Central memory CD4-positive, alpha-beta T cell (primary cell): ENCODE results near the gene RSRC2.
A peak's percentile ranks its signal among the peaks of the same experiment; 100 is the strongest.
"Not testable (repeated sequence)": the region's sequence is repeated elsewhere in the genome, so short reads cannot be mapped to it uniquely, and the experiment has no call there.

Experiments used
- DNase-seq: peaks from one replicate; pipeline ENCODE4 v3.0.0; 2022

The RSRC2 gene

DNA sequence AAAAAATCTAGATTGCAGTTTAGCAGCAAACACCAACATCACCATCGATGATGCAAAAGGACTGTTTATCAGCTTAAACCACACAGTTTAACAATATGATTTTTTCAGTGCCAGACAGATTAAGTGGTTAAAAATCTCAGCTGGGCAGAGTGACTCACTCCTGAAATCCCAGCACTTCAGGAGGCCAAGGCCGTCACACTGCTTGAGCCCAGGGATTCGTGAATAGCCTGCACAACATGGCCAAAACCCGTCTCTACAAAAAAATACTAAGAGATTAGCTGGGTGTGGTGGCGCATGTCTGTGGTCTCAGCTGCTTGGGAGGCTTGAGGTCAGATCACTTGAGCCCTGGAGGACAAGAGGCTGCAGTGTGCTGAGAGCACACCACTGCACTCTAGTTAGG, 8.9 kb downstream of the RSRC2 start:
- no peak for DNase-seq

- DNase-seq, result no peak
Measured at GRCh38 chr12:122516544-122517361, 10.0 kb downstream of the RSRC2 start.

DNA sequence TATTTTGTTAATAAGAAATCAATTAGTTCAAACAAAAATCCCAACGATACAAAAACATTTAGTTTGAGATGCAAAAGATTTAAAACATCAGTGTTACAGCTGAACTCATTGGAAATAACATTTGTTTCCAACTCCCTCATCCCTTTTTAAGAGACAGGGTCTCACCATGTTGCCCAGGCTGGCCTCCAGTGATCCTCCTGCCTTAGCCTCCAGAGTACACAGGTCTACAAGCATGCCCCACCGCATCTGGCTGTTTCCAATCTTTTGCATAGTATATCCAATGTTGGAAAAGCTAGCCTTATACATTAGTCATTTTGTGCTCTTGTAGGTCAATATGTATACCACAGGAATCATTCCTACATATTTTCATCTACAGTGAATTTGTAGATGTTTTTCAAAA, 11.5 kb downstream of the RSRC2 start:
- DNase-seq, result no peak

GRCh38 chr12:122513660-122514059, 13.1 kb downstream of the RSRC2 start:
- DNase-seq, result no peak

GRCh38 chr12:122513028-122513427, 13.7 kb downstream of the RSRC2 start:
- DNase-seq, result not testable (repeated sequence)

GRCh38 chr12:122508163-122508562, 18.6 kb downstream of the RSRC2 start:
- DNase-seq, result no peak

- DNase-seq, result no peak
Measured at GRCh38 chr12:122506393-122506938, 20.3 kb downstream of the RSRC2 start.

DNA sequence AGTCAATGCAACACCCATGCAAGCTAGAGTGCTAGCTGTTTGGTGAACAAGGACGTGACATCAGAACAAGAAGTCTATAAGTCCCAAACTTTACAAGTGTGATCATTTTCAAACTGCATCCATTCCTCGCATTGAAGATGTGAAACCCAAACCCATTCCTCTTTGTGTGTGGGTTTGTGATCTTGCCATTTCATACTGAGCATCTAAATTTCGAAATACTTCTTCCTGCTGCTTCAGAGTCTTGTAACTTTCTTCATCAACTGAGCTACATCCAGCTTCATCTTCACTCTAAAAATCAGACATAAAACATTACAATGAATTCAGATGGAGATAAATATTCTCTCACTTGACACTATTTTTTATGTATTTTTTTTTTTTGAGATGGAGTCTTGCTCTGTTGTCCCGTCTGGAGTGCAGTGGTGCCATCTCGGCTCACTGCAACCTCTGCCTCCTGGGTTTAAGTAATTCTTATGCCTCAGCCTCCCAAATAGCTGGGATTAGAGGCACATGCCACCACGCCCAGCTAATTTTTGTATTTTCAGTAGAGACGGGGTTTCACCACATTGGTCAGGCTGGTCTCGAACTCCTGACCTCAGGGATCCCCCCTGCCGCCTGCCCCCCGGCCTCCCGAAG, 21.2 kb downstream of the RSRC2 start:
- no peak for DNase-seq

DNA sequence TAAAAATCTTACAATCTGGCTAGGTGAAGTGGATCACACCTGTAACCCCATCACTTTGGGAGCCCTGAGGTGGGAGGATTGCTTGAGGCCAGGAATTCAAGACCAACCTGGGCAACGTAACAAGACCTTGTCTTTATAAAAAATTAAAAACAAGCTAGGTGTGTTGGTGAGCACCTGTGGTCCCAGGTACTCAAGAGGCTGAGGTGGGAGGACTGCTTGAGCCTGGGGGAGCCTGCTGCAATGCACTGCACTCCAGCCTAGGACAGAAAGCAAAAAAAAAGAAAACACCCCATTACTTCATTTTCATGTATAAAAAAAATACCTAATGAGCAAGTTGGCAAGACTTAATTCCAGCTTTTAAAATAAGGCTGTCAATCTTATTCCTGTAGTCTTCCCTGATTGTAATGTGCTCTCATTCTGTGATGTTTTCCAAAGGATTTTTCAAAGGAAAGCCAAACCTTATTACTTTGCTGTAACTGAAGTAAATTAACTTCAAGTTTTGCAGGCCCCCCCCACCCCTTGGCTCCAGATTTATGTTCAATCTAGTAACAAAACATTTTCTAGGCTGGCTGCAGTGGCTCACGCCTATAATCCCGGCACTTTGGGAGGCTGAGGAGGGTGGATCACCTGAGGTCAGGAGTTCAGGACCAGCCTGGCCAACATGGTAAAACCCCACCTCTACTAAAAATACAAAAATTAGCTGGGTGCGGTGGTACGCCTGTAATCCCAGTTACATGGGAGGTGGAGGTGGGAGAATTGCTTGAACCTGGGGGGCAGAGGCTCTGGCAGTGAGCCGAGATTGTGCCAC, 22.7 kb downstream of the RSRC2 start:
- DNase-seq, result no peak

DNA sequence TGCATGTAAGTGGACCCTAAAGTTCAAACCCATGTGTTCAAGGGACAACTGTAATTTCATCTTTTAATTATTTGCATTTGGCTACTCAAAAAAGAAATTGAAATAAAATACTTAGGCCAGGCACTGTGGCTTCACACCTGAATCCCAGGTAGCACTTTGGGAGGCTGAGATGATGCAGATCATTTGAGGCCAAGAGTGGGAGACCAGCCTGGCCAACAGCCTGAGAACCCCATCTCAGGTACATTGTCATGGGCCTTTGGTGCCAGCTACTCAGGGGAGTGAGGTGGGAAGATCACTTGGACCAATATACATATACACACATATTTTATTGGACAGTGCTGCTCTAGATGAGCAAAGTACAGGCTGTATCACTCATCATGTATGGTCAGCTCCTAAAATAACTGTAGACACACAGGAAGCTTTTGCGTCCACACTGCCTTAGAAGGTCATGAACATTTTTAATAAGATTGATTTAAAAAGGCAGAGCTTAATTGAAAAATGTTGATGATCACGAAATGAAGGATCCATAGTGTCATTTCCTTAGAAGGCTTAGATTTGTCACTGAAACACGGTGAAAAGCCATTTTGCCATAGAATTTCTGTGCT, 23.5 kb downstream of the RSRC2 start:
- DNase-seq, result no peak

DNA sequence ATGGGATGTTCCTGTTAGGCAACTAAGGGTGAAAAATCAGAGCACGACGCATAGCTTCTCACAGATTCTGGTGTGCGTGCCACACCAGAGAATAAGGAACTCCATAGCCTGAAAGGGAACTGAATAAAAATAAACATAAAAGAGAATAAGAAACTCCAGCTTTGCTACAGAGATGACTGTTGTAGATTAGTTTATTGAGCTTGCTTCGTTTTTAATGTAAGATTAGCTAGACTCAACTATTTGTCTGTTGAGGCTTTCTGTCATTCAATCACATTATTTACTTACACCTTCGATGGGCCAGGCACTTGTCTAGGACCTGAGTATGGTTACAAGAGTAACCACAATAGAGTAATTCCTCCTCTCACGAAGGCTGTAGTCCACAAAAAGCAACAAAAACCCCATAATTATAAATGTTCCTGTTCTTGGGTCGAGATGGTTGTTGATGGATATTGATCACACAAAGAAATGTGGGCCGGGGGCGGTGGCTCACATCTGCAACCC, 25.2 kb downstream of the RSRC2 start:
- DNase-seq, result no peak

GRCh38 chr12:122500685-122501488, 25.8 kb downstream of the RSRC2 start, which contains the start of gene ZCCHC8:
TSS of gene ZCCHC8 (minus strand) at chr12:122500932. CDS start at chr12:122500840, 92 bp downstream.
- peak; percentile 96 for DNase-seq

- DNase-seq, result peak; percentile 50
Measured at GRCh38 chr12:122499991-122500684, 26.6 kb downstream of the RSRC2 start.

DNA sequence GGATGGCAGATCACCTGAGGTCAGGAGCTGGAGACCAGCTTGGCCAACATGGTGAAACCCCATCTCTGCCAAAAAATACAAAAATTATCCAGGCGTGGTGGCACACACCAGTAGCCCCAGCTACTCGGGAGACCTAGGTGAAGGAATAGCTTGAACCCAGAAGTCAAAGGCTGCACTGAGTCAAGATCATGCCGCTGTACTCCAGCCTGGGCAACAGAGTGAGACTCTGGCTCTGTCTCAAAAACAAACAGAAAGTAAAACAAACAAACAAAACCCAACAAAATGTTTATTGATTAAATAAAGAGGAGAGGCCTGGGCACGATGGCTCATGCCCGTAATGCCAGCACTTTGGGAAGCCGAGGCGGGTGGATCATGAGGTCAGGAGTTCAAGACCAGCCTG, 31.5 kb downstream of the RSRC2 start:
- no peak for DNase-seq

DNA sequence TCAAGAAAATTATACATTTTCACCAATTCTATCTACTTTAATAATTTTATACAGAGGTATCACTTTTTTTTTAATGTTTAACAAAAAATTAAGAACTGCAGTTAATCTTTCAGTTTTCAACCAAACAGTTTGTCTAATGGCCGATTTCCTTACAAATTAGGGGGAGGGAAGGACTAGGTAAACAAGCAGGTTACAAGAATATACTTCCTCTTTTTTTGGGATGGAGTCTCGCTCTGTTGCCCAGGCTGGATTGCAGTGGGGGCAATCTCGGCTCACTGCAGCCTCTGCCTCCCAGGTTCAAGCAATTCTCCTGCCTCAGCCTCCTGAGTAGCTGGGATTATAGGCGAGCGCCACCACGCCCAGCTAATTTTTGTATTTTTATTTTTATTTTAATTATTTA, 33.5 kb downstream of the RSRC2 start:
- DNase-seq, result not testable (repeated sequence)

GRCh38 chr12:122491991-122492390, 34.7 kb downstream of the RSRC2 start:
- no peak for DNase-seq

DNA sequence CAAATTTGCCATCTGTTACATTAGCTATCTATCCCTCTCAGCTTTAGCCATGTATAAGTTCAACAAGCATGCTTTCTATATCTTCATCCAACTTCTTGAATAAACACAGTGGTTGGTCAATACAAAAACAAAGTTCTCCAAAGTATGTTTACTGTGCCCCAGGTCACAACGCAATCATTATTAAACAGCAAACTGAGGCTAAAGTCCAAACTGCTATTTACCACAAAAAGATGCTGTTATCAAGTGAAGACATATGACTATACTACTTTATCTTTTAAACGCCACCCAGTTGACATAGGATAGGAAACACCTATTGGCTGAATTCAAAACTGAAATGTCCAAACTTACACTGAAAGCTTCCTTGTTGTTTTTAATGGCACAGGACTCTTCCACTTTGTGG, 37.7 kb downstream of the RSRC2 start:
- no peak for DNase-seq

DNA sequence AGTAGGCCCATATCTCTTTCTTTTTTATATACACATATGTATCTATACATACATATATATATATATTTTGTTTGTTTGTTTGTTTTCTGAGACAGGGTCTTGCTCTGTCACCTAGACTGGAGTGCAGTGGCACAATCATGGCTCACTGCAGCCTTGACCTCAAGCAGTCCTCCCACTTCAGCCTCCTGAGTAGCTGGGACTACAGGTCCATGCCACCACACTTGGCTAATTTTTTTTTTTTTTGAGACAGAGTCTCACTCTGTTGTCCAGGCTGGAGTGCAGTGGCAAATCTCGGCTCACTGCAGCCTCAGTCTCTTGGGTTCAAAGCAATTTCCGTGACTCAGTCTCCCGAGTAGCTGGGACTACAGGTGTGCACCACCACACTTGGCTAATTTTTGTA, 38.9 kb downstream of the RSRC2 start:
- DNase-seq, result not testable (repeated sequence)

DNA sequence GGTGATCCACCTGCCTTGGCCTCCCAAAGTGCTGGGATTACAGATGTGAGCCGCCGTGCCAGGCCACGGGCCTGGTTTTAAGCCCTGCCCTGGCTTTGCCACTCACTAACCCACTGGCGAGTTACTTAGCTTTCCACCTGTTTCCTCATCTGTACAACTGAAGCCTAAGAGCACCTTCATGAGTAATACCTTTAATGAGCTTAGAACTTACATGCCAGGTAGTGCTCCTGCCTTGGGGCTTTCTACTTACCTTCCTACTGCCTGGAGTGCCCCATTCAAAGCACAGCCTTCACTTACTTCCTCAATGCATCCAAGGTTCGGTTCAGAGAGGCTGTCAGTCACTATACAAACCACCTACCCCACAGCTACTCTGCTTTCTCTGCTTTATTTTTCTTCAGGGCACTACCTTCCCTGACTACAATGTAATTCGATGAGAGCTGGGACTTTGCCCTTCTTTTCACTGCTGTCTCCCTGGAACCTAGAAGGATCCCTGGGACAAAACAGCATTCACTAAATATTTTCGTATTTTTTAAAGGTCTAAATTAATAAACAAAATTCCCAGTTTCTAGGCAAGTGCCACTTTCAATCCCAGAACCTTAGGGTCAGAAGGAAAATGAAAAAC, 39.8 kb downstream of the RSRC2 start:
- no peak for DNase-seq

DNA sequence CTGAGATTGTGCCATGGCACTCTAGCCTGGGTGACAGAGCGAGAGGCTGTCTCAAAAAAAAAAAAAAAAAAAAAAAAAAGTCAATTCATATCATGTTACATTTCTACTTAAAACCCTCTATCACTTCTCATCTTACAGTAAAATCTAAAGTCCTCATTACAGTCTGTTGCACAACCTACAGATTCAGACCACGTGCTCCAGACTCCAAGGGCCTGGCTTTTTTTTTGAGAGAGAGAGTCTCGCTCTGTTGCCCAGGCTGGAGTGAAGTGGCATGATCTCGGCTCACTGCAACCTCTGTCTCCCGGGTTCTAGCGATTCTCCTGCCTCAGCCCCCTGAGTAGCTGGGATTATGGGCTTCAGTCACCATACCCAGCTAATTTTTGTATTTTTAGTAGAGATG, 40.4 kb downstream of the RSRC2 start:
- DNase-seq, result not testable (repeated sequence)
